22Rv1 (cell line): ENCODE results near the gene TIRAP.

Experiments
- CTCF ChIP-seq: fragments of 450-650 bp; IDR thresholded peaks from 2 replicates; pipeline ENCODE4 v1.5.1; 2017; ENCODE audit warnings: mild to moderate bottlenecking
- ZFX ChIP-seq: fragments of 450-650 bp; IDR thresholded peaks from 2 replicates; pipeline ENCODE4 v1.6.1; 2017; ENCODE audit warnings: antibody characterized with exemption, borderline replicate concordance

- TF ChIP-seq CTCF (no peak), ZFX (no peak)
These were observed 19.4 kb upstream of the TIRAP start for GRCh38 chr11:126263489-126263888.
